ENCODE results near the gene DPYD.

DNA sequence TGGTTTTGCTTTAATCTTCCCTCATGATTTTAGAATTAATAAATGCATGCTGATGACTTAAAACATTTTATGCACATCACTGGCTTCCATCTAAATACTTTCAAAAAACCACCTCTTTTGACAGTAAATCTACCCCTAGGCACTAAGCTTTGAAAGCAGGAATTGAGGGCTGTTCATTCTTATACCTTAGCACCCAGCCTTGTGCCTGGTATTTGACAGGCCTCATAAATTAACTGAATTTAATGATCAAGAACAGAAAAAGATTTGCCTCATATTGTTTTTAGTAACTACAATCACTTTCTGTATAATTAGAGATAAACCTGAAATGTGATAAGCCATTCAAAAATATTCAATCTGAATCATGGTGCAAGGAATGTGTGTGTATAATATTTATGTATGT lies 108.8 kb downstream of the DPYD start:
- TF ChIP-seq, protein P1, sequence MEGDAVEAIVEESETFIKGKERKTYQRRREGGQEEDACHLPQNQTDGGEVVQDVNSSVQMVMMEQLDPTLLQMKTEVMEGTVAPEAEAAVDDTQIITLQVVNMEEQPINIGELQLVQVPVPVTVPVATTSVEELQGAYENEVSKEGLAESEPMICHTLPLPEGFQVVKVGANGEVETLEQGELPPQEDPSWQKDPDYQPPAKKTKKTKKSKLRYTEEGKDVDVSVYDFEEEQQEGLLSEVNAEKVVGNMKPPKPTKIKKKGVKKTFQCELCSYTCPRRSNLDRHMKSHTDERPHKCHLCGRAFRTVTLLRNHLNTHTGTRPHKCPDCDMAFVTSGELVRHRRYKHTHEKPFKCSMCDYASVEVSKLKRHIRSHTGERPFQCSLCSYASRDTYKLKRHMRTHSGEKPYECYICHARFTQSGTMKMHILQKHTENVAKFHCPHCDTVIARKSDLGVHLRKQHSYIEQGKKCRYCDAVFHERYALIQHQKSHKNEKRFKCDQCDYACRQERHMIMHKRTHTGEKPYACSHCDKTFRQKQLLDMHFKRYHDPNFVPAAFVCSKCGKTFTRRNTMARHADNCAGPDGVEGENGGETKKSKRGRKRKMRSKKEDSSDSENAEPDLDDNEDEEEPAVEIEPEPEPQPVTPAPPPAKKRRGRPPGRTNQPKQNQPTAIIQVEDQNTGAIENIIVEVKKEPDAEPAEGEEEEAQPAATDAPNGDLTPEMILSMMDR (IDR thresholded peaks at IDR 0.05; ENCODE audit: low read length), result no peak
- TF ChIP-seq EZH2 (IDR thresholded peaks at IDR 0.05; ENCODE audit: borderline replicate concordance, low read length), result no peak

Measured in OCI-LY1 (cell line).